Stomach (tissue), 4 donors: ENCODE data around the gene UPP2.

Experiments
- EP300 ChIP-seq: sonication (generic); formaldehyde crosslinking; IDR thresholded peaks from one replicate; pipeline ENCODE4 v1.6.1; 2017; ENCODE audit warnings: antibody characterized with exemption
- POLR2A ChIP-seq, 4 donors: fragments of 450-650 bp; IDR thresholded peaks; one replicate each; pipeline ENCODE4 v1.6.1; 2016; ENCODE audit warnings: antibody characterized with exemption in 4 of 4, control low read depth in 2 of 4, mild to moderate bottlenecking in 1 of 4, moderate library complexity in 1 of 4
- POLR2AphosphoS5 ChIP-seq, 3 donors: sonication (generic); formaldehyde crosslinking; IDR thresholded peaks; one replicate each; pipeline ENCODE4 v1.6.1; 2016; ENCODE audit warnings: antibody characterized with exemption in 3 of 3
- TF ChIP-seq, protein P1 (sequence below), 7 experiments: fragments of 450-650 bp in 4 of 7; fragments of 200-600 bp in 3 of 7; sonication (generic) in 3 of 7; IDR thresholded peaks; one replicate each; pipeline ENCODE4 v1.5.1; 2016 to 2019; ENCODE audit warnings: antibody characterized with exemption in 7 of 7, control low read depth in 2 of 7, mild to moderate bottlenecking in 1 of 7

DNA sequence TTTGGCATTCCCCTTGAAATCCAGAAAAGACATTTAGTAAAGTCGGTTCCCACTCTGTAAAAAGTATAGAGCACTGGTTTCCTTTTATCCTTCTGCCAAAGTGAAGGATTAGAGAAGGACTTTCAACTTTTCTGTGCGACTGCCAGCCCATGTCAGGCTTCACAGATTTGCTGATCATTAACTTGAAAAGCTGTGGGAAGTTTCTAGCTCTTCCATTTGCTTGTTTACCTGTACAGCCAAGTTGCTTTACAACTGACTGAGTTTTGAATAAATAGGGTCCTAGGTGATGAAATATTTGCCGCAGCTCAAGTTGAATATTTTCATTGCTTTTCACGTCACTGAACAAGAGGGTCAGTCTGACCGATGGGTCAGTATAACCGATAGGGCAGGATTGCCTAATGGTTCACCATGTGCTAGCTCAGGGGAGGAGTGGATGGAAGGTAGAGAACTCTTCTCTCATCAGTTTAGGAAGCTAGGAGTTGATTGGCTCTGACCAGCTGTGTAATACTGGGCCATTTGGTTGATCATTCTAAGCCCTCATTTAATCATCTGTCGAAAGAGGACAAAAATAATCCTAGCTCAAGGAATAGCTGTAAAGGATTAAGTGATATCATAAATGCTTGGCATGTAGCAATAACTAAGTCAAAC lies 30.4 kb downstream of the UPP2 start:
- TF ChIP-seq POLR2AphosphoS5 (IDR thresholded peaks at IDR 0.05) (no peak), EP300 (no peak), POLR2A (IDR thresholded peaks at IDR 0.05) (no peak)
- TF ChIP-seq, protein P1, sequence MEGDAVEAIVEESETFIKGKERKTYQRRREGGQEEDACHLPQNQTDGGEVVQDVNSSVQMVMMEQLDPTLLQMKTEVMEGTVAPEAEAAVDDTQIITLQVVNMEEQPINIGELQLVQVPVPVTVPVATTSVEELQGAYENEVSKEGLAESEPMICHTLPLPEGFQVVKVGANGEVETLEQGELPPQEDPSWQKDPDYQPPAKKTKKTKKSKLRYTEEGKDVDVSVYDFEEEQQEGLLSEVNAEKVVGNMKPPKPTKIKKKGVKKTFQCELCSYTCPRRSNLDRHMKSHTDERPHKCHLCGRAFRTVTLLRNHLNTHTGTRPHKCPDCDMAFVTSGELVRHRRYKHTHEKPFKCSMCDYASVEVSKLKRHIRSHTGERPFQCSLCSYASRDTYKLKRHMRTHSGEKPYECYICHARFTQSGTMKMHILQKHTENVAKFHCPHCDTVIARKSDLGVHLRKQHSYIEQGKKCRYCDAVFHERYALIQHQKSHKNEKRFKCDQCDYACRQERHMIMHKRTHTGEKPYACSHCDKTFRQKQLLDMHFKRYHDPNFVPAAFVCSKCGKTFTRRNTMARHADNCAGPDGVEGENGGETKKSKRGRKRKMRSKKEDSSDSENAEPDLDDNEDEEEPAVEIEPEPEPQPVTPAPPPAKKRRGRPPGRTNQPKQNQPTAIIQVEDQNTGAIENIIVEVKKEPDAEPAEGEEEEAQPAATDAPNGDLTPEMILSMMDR (IDR thresholded peaks at IDR 0.05), result no peak
